GM18505 (cell line): ENCODE results near the gene VPS13D.

Experiments used
- ATAC-seq: cut with Tn5 transposase; IDR thresholded peaks from one replicate; pipeline ENCODE4 v1.9.1; 2021; ENCODE audit not compliant: unreplicated experiment
- POLR2A ChIP-seq: IDR thresholded peaks from 4 replicates; pipeline ENCODE4 v1.6.1; 2011; ENCODE audit warnings: borderline replicate concordance; ENCODE audit not compliant: insufficient read depth, insufficient read length; ENCODE audit errors: extremely low read depth

VPS13D gene

GRCh38 chr1:12434686-12435085, 204.9 kb downstream of the VPS13D start:
- no peak for TF ChIP-seq POLR2A
- no peak for ATAC-seq

GRCh38 chr1:12435639-12436344, 206.0 kb downstream of the VPS13D start:
- no peak for TF ChIP-seq POLR2A
- no peak for ATAC-seq

- TF ChIP-seq POLR2A, result no peak
- no peak for ATAC-seq
Measured at GRCh38 chr1:12436345-12436658, 206.5 kb downstream of the VPS13D start.

GRCh38 chr1:12436817-12437599, 207.2 kb downstream of the VPS13D start:
- TF ChIP-seq POLR2A, result no peak
- no peak for ATAC-seq

GRCh38 chr1:12437629-12438028, 207.8 kb downstream of the VPS13D start:
- no peak for ATAC-seq
- no peak for TF ChIP-seq POLR2A

GRCh38 chr1:12438349-12438924, 208.6 kb downstream of the VPS13D start:
- no peak for ATAC-seq
- no peak for TF ChIP-seq POLR2A

GRCh38 chr1:12439073-12439472, 209.2 kb downstream of the VPS13D start:
- ATAC-seq, result no peak
- TF ChIP-seq POLR2A, result no peak

- no peak for TF ChIP-seq POLR2A
- no peak for ATAC-seq
Measured at GRCh38 chr1:12441414-12442105, 211.7 kb downstream of the VPS13D start.

- TF ChIP-seq POLR2A, result no peak
- ATAC-seq, result no peak
Measured at GRCh38 chr1:12442217-12442616, 212.4 kb downstream of the VPS13D start.

- ATAC-seq, result no peak
- no peak for TF ChIP-seq POLR2A
Measured at GRCh38 chr1:12443151-12443550, 213.3 kb downstream of the VPS13D start.

GRCh38 chr1:12444329-12444841, 214.6 kb downstream of the VPS13D start:
- TF ChIP-seq POLR2A, result no peak
- no peak for ATAC-seq

GRCh38 chr1:12445257-12445656, 215.4 kb downstream of the VPS13D start:
- no peak for ATAC-seq
- no peak for TF ChIP-seq POLR2A

GRCh38 chr1:12446593-12446992, 216.8 kb downstream of the VPS13D start:
- no peak for ATAC-seq
- no peak for TF ChIP-seq POLR2A
